OCI-LY1 (cell line): ENCODE data around the gene SLC4A2.

Source experiments
- H2AFZ ChIP-seq: fragments of 200-600 bp; sonication (generic), shearing (Covaris generic); 2 replicates; pipeline ENCODE4 v1.6.0; 2014; ENCODE audit warnings: antibody characterized with exemption, mild to moderate bottlenecking, low read length
- H3F3A ChIP-seq: fragments of 200-600 bp; sonication (generic), shearing (Covaris generic); 2 replicates; pipeline ENCODE4 v1.6.0; 2014; ENCODE audit warnings: mild to moderate bottlenecking, antibody characterized with exemption, low read length, moderate library complexity; ENCODE audit not compliant: insufficient read depth
- H3K27ac ChIP-seq: fragments of 200-600 bp; sonication (generic); 2 replicates; pipeline ENCODE4 v1.5.1; 2014; ENCODE audit warnings: low read length, mixed run types, mild to moderate bottlenecking, low read depth; ENCODE audit not compliant: poor library complexity, severe bottlenecking
- H3K27me3 ChIP-seq: fragments of 200-600 bp; sonication (generic); 2 replicates; pipeline ENCODE4 v1.6.0; 2014; ENCODE audit warnings: antibody characterized with exemption, mild to moderate bottlenecking, low read length, moderate library complexity; ENCODE audit not compliant: insufficient read depth
- H3K36me3 ChIP-seq: fragments of 200-600 bp; sonication (generic); 2 replicates; pipeline ENCODE4 v1.6.1; 2014; ENCODE audit warnings: mild to moderate bottlenecking, antibody characterized with exemption, low read length, moderate library complexity, mixed read lengths; ENCODE audit not compliant: insufficient read depth
- H3K4me1 ChIP-seq: fragments of 200-600 bp; sonication (generic); 2 replicates; pipeline ENCODE4 v1.5.1; 2014; ENCODE audit warnings: mild to moderate bottlenecking, low read length, moderate library complexity; ENCODE audit not compliant: insufficient read depth, severe bottlenecking
- H3K4me2 ChIP-seq: fragments of 200-600 bp; sonication (generic), shearing (Covaris generic); 2 replicates; pipeline ENCODE4 v1.6.1; 2014; ENCODE audit warnings: low read length
- H3K4me3 ChIP-seq: fragments of 200-600 bp; sonication (generic); 2 replicates; pipeline ENCODE4 v1.5.1; 2014; ENCODE audit warnings: low read length, low read depth, mild to moderate bottlenecking, mixed read lengths; ENCODE audit not compliant: poor library complexity, severe bottlenecking
- H3K79me2 ChIP-seq: fragments of 200-600 bp; shearing (Covaris generic); 2 replicates; pipeline ENCODE4 v1.6.1; 2016; ENCODE audit warnings: mixed run types, low read length, mixed read lengths; ENCODE audit not compliant: insufficient read depth
- H3K9ac ChIP-seq: fragments of 200-600 bp; sonication (generic), shearing (Covaris generic); 2 replicates; pipeline ENCODE4 v1.6.1; 2014; ENCODE audit warnings: mild to moderate bottlenecking, low read length, mixed read lengths
- H3K9me2 ChIP-seq: fragments of 200-600 bp; sonication (generic), shearing (Covaris generic); 2 replicates; pipeline ENCODE4 v1.6.1; 2014; ENCODE audit warnings: low read depth, mild to moderate bottlenecking, low read length, mixed read lengths
- H3K9me3 ChIP-seq: fragments of 200-600 bp; shearing (Covaris generic); 2 replicates; pipeline ENCODE4 v1.6.1; 2014; ENCODE audit warnings: low read length, mixed read lengths
- H4K20me1 ChIP-seq: fragments of 200-600 bp; sonication (generic), shearing (Covaris generic); 2 replicates; pipeline ENCODE4 v1.6.0; 2016; ENCODE audit warnings: mild to moderate bottlenecking, low read length; ENCODE audit not compliant: insufficient read depth
- EZH2 ChIP-seq: fragments of 200-600 bp; sonication (generic), shearing (Covaris generic); IDR thresholded peaks from 2 replicates; pipeline ENCODE4 v1.8.0; 2017; ENCODE audit warnings: borderline replicate concordance, mixed run types, mild to moderate bottlenecking, antibody characterized with exemption, low read length, moderate library complexity, mixed read lengths
- TF ChIP-seq, protein P1 (sequence below): fragments of 200-600 bp; sonication (generic), shearing (Covaris generic); IDR thresholded peaks from 2 replicates; pipeline ENCODE4 v1.5.1; 2017; ENCODE audit warnings: mild to moderate bottlenecking, antibody characterized with exemption, low read length, moderate library complexity, mixed read lengths

The SLC4A2 gene

DNA sequence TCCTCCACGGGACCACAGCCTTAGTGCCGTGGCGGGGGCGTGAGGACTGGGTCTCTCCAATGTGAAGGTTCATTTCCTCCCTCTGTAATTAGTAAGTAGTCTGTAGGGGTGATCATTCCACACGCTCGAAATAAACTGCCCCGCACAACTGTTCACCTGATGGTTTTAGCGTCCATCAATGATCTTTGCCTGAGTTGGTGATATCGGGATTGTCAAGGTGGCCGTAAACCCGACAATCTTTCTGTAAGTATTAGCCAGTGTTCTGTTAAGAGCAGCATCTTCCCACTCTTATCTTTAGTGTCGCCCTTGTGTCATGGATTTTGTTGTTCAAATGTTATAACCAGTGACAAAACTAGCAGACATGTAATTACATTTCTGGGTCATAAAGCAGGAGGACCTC lies 44.6 kb downstream of the SLC4A2 start:
- Histone ChIP-seq H3K79me2 (no peaks in the 10 kb centered on the region), H3K4me1 (no peaks in the 10 kb centered on the region), H3K9me2 (no peaks in the 10 kb centered on the region), H4K20me1 (no peaks in the 10 kb centered on the region), H3K36me3 (no peaks in the 10 kb centered on the region), H3K9me3 (no peaks in the 10 kb centered on the region), H3F3A (no peaks in the 10 kb centered on the region), H3K27me3 (peaks cover 12% of the 10 kb centered on the region; the same call in 1 of the 2 replicates), H3K9ac (no peak overlapping the region), H3K4me3 (no peak overlapping the region), H2AFZ (no peak overlapping the region), H3K4me2 (no peak overlapping the region), H3K27ac (no peak overlapping the region)
- 0 out of 2 replicates have a peak, but pooled peaks have one; percentile 85 for TF ChIP-seq EZH2
- TF ChIP-seq, protein P1, sequence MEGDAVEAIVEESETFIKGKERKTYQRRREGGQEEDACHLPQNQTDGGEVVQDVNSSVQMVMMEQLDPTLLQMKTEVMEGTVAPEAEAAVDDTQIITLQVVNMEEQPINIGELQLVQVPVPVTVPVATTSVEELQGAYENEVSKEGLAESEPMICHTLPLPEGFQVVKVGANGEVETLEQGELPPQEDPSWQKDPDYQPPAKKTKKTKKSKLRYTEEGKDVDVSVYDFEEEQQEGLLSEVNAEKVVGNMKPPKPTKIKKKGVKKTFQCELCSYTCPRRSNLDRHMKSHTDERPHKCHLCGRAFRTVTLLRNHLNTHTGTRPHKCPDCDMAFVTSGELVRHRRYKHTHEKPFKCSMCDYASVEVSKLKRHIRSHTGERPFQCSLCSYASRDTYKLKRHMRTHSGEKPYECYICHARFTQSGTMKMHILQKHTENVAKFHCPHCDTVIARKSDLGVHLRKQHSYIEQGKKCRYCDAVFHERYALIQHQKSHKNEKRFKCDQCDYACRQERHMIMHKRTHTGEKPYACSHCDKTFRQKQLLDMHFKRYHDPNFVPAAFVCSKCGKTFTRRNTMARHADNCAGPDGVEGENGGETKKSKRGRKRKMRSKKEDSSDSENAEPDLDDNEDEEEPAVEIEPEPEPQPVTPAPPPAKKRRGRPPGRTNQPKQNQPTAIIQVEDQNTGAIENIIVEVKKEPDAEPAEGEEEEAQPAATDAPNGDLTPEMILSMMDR = no peak

DNA sequence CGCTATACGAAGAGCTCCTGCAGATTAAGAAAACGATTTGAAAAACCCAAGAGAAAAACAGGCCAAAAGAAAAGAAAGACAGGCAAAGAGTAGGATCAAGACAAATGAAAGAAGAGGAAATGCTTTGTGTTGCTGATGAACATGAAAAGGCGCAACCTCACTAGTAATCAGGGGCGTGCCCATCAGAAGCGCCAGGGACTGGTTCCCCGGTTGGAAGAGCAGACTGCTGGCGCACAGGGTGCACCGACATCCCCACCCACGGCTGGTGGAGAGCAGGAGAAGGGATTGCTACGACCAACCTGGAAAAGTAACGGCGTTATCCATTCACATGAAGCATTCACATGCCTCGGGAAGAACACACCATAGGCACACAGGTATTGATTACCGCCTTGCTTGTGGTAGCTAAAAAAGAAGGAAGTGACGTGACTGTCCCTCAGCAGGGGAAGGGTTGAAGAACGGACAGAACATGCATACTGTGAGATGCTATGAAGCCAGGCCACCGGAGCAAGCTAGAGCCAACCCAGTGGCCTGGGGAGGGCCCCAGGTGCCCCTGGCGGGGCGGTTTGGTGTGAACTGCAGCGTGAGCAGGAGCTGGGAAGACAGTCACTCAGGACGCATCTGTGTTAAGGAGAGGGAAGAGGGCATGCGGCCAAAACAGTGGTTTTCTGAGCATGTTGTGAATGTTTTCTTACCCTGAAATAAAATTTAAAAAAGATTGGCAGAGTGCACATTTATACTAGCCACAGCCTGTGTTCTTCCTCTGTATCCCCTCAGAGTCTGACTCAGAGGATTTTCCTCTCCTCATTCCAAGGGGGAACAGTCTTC lies 45.2 kb downstream of the SLC4A2 start:
- H3K4me2 ChIP-seq = no peak overlapping the region

DNA sequence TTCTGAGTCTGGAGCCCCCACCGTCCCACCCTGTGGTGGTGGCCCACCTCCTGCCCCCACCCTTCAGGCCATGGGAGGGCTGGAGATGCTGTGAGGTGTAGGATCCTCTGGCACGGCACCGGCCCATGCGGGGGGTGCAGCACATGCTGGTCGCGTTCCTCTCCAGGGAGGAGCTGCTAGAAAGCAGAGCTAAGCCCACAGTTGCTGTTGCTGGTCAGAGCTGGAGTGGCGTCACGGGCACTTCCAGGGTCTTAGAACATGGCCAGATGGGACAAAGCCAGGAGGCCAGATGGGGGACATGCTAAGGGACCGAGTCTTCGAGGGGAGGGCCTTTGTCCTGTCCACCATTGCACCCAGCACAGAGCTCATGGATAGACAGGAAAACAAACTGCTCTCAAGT lies 48.5 kb downstream of the SLC4A2 start:
- Histone ChIP-seq H3K27me3 (peaks cover 16% of the 10 kb centered on the region; the same call in 1 of the 2 replicates), H3K9ac (no peak overlapping the region), H3K4me1 (no peaks in the 10 kb centered on the region), H3K4me3 (no peak overlapping the region), H2AFZ (no peak overlapping the region), H3K27ac (no peak overlapping the region), H3F3A (no peaks in the 10 kb centered on the region), H4K20me1 (no peaks in the 10 kb centered on the region), H3K4me2 (no peak overlapping the region), H3K36me3 (no peaks in the 10 kb centered on the region), H3K9me3 (no peaks in the 10 kb centered on the region), H3K9me2 (no peaks in the 10 kb centered on the region), H3K79me2 (no peaks in the 10 kb centered on the region)
- no peak for TF ChIP-seq EZH2
- TF ChIP-seq, protein P1 = no peak

More for the DNA sequence above, 45.2 kb downstream of the SLC4A2 start:
- no peak overlapping the region for H2AFZ ChIP-seq
- TF ChIP-seq, protein P1 = no peak
- no peak for TF ChIP-seq EZH2
- no peak overlapping the region for H3K4me3 ChIP-seq
- H3F3A ChIP-seq = no peaks in the 10 kb centered on the region
- H3K36me3 ChIP-seq = no peaks in the 10 kb centered on the region
- H3K27me3 ChIP-seq = peaks cover 15% of the 10 kb centered on the region; the same call in 1 of the 2 replicates
- no peaks in the 10 kb centered on the region for H3K79me2 ChIP-seq
- no peaks in the 10 kb centered on the region for H3K4me1 ChIP-seq
- no peaks in the 10 kb centered on the region for H4K20me1 ChIP-seq
- H3K9ac ChIP-seq = no peak overlapping the region
- H3K9me2 ChIP-seq = no peaks in the 10 kb centered on the region
- no peak overlapping the region for H3K27ac ChIP-seq
- H3K9me3 ChIP-seq = no peaks in the 10 kb centered on the region
